Measurements from ENCODE around the gene ZNF692. TPM values are rescaled to one million over a fixed set of nuclear protein-coding genes. Genes with fewer than 3 reads are reported as not detected.

Gene ZNF692
- total and polyA plus RNA-seq, 7 donors: 13.4 to 30.8 (median 19.6) TPM

- Histone ChIP-seq H3K36me3 (ENCODE audit: insufficient read depth in 1 of 2, low read depth in 1 of 2) (peaks cover 0 to 14% of the 10 kb centered on the region in 2 donors), H3K27ac (peak overlapping the region; percentile 95), H3K27me3 (ENCODE audit: insufficient read depth in 3 of 3, low read length in 2 of 3) (no peaks in the 10 kb centered on the region), H3K9me3 (no peaks in the 10 kb centered on the region), H3K4me1 (peaks cover 57% of the 10 kb centered on the region), H3K4me3 (peak overlapping the region; percentile 83)
- ATAC-seq: peak in 3 of 4 donors; percentile 6 to 25 (median 25)
- DNase-seq: no peak
- intact Hi-C loops (cut with DNase I): no loop called here
- WGBS, 3 donors: 59 to 75% (median 62%) methylated on average over 15 of the region's 15 CpGs
- TF ChIP-seq CTCF (IDR thresholded peaks at IDR 0.05): no peak
Observed at GRCh38 chr1:248822148-248823032, 36.5 kb downstream of the ZNF692 start.

GRCh38 chr1:248821641-248822040 is 37.2 kb downstream of the ZNF692 start:
- intact Hi-C loops (cut with DNase I): no loop called here
- H3K27ac ChIP-seq: peak overlapping the region; percentile 95
- H3K4me1 ChIP-seq: peaks cover 50% of the 10 kb centered on the region

GRCh38 chr1:248821101-248821500 is 37.8 kb downstream of the ZNF692 start:
- H3K4me3 ChIP-seq: no peak overlapping the region
- H3K9me3 ChIP-seq: no peaks in the 10 kb centered on the region
- DNase-seq (no peak), ATAC-seq (peak in 1 of 4 donors; percentile 32)
- intact Hi-C loops (cut with DNase I): no loop called here
- H3K27me3 ChIP-seq (ENCODE audit: insufficient read depth in 3 of 3, low read length in 2 of 3): no peaks in the 10 kb centered on the region
- H3K36me3 ChIP-seq (ENCODE audit: insufficient read depth in 1 of 2, low read depth in 1 of 2): peaks cover 0 to 25% of the 10 kb centered on the region in 2 donors
- 39 to 45% (median 40%) methylated on average over 3 of the region's 3 CpGs for WGBS, 3 donors
- TF ChIP-seq CTCF (IDR thresholded peaks at IDR 0.05): no peak
- H3K4me1 ChIP-seq: peaks cover 50% of the 10 kb centered on the region
- no peak overlapping the region for H3K27ac ChIP-seq

More at GRCh38 chr1:248821641-248822040, 37.2 kb downstream of the ZNF692 start:
- Histone ChIP-seq H3K36me3 (ENCODE audit: insufficient read depth in 1 of 2, low read depth in 1 of 2) (peaks cover 0 to 20% of the 10 kb centered on the region in 2 donors), H3K9me3 (no peaks in the 10 kb centered on the region), H3K4me3 (no peak overlapping the region), H3K27me3 (ENCODE audit: insufficient read depth in 3 of 3, low read length in 2 of 3) (no peaks in the 10 kb centered on the region)
- DNase-seq: no peak
- 89 to 96% (median 89%) methylated on average over 7 of the region's 7 CpGs for WGBS, 3 donors
- TF ChIP-seq CTCF (IDR thresholded peaks at IDR 0.05): no peak
- no peak for ATAC-seq

GRCh38 chr1:248820041-248820585 is 38.8 kb downstream of the ZNF692 start:
- no peaks in the 10 kb centered on the region for H3K9me3 ChIP-seq
- DNase-seq: no peak
- intact Hi-C loops (cut with DNase I): no loop called here
- no peak for ATAC-seq
- H3K27me3 ChIP-seq (ENCODE audit: insufficient read depth in 3 of 3, low read length in 2 of 3): no peaks in the 10 kb centered on the region
- no peak overlapping the region for H3K27ac ChIP-seq
- no peak for TF ChIP-seq CTCF (IDR thresholded peaks at IDR 0.05)
- H3K4me3 ChIP-seq: no peak overlapping the region
- WGBS, 3 donors: 77 to 89% (median 83%) methylated on average over 7 of the region's 7 CpGs
- peaks cover 50% of the 10 kb centered on the region for H3K4me1 ChIP-seq
- H3K36me3 ChIP-seq (ENCODE audit: insufficient read depth in 1 of 2, low read depth in 1 of 2): peaks cover 0 to 35% of the 10 kb centered on the region in 2 donors

Data from psoas muscle (tissue), 8 donors.